DND-41 (cell line): Measurements from ENCODE around the gene WDR88.
"Not testable (repeated sequence)": the region's sequence is repeated elsewhere in the genome, so short reads cannot be mapped to it uniquely, and the experiment has no call there.

Experiments
- ATAC-seq: fragments of 200-7000 bp; cut with Tn5 transposase; 3 replicates; pipeline ENCODE4 v1.9.1; 2021; ENCODE audit warnings: low read depth; ENCODE audit not compliant: insufficient read depth
- DNase-seq: peaks from one replicate; pipeline ENCODE4 v3.0.0-alpha.2; 2020
- H2AFZ ChIP-seq: 2 replicates; pipeline ENCODE4 v1.6.0; 2012; ENCODE audit warnings: low read depth, low read length
- H3K27ac ChIP-seq: 2 replicates; pipeline ENCODE4 v1.5.1; 2012; ENCODE audit warnings: low read length, inconsistent platforms
- H3K27me3 ChIP-seq: fragments of 200-600 bp; sonication (generic); 2 replicates; pipeline ENCODE4 v1.6.0; 2012; ENCODE audit warnings: low read length, mild to moderate bottlenecking, inconsistent platforms; ENCODE audit not compliant: insufficient read depth, poor library complexity
- H3K36me3 ChIP-seq: 2 replicates; pipeline ENCODE4 v1.5.1; 2012; ENCODE audit warnings: low read length, inconsistent platforms; ENCODE audit not compliant: insufficient read depth
- H3K4me1 ChIP-seq: 2 replicates; pipeline ENCODE4 v1.5.1; 2012; ENCODE audit warnings: mild to moderate bottlenecking, low read length; ENCODE audit not compliant: insufficient read depth
- H3K4me2 ChIP-seq: 2 replicates; pipeline ENCODE4 v1.6.0; 2012; ENCODE audit warnings: mild to moderate bottlenecking, moderate library complexity, low read length, inconsistent platforms; ENCODE audit not compliant: insufficient read depth
- H3K4me3 ChIP-seq, 2 experiments: fragments of 200-600 bp in 1 of 2; shearing (Covaris generic) in 1 of 2; 2 replicates each; pipeline ENCODE4 v1.5.1; 2012 to 2016; ENCODE audit warnings: inconsistent platforms in 2 of 2, low read length in 2 of 2, mild to moderate bottlenecking in 2 of 2, low read depth in 1 of 2, moderate library complexity in 1 of 2
- H3K79me2 ChIP-seq: 2 replicates; pipeline ENCODE4 v1.6.0; 2012; ENCODE audit warnings: low read length, inconsistent platforms; ENCODE audit not compliant: insufficient read depth
- H3K9ac ChIP-seq: 2 replicates; pipeline ENCODE4 v1.6.0; 2012; ENCODE audit warnings: low read depth, mild to moderate bottlenecking, inconsistent platforms, low read length, moderate library complexity
- H3K9me3 ChIP-seq: 2 replicates; pipeline ENCODE4 v1.5.1; 2012; ENCODE audit warnings: low read length, moderate library complexity, mild to moderate bottlenecking, inconsistent platforms; ENCODE audit not compliant: insufficient read depth, severe bottlenecking
- H4K20me1 ChIP-seq: 2 replicates; pipeline ENCODE4 v1.6.0; 2012; ENCODE audit warnings: low read length; ENCODE audit not compliant: insufficient read depth
- CTCF ChIP-seq: IDR thresholded peaks from 2 replicates; pipeline ENCODE4 v1.5.1; 2012; ENCODE audit warnings: borderline replicate concordance, low read length, moderate library complexity, mild to moderate bottlenecking; ENCODE audit not compliant: poor library complexity, severe bottlenecking; ENCODE audit errors: extremely low read depth
- EZH2 ChIP-seq: IDR thresholded peaks from 3 replicates; pipeline ENCODE4 v1.6.1; 2012; ENCODE audit warnings: borderline replicate concordance, low read depth, mild to moderate bottlenecking, moderate library complexity, low read length, inconsistent platforms; ENCODE audit not compliant: severe bottlenecking

The WDR88 gene

GRCh38 chr19:33221638-33222037 lies 89.7 kb downstream of the WDR88 start:
- DNase-seq (no peak), ATAC-seq (no peak)
- H3K4me1 ChIP-seq, result no peaks in the 10 kb centered on the region
- no peaks in the 10 kb centered on the region for H3K9me3 ChIP-seq
- H3K4me3 ChIP-seq, result no peak overlapping the region
- no peak overlapping the region for H2AFZ ChIP-seq
- no peaks in the 10 kb centered on the region for H3K27me3 ChIP-seq
- no peak overlapping the region for H3K4me2 ChIP-seq
- H3K79me2 ChIP-seq, result no peaks in the 10 kb centered on the region
- TF ChIP-seq EZH2, result no peak
- TF ChIP-seq CTCF, result no peak
- H3K36me3 ChIP-seq, result no peaks in the 10 kb centered on the region
- H4K20me1 ChIP-seq, result no peaks in the 10 kb centered on the region
- no peak overlapping the region for H3K27ac ChIP-seq
- no peak overlapping the region for H3K9ac ChIP-seq

- not testable (repeated sequence) for H3K9ac ChIP-seq, H3K27me3 ChIP-seq, H3K27ac ChIP-seq, H3K4me1 ChIP-seq, H2AFZ ChIP-seq, DNase-seq, H3K9me3 ChIP-seq, H4K20me1 ChIP-seq, H3K79me2 ChIP-seq, H3K36me3 ChIP-seq, H3K4me2 ChIP-seq, H3K4me3 ChIP-seq, ATAC-seq
Observed at GRCh38 chr19:33222255-33222654, 90.3 kb downstream of the WDR88 start.

GRCh38 chr19:33224694-33225457 lies 93.0 kb downstream of the WDR88 start:
- H3K79me2 ChIP-seq, result no peaks in the 10 kb centered on the region
- no peak for DNase-seq
- peaks cover 14% of the 10 kb centered on the region for H3K9me3 ChIP-seq
- TF ChIP-seq EZH2, result no peak
- TF ChIP-seq CTCF, result no peak
- H4K20me1 ChIP-seq, result no peaks in the 10 kb centered on the region
- H3K36me3 ChIP-seq, result no peaks in the 10 kb centered on the region
- H3K9ac ChIP-seq, result no peak overlapping the region
- H3K4me1 ChIP-seq, result no peaks in the 10 kb centered on the region
- no peak overlapping the region for H3K27ac ChIP-seq
- H3K4me3 ChIP-seq, result no peak overlapping the region
- H2AFZ ChIP-seq, result no peak overlapping the region
- H3K4me2 ChIP-seq, result no peak overlapping the region
- H3K27me3 ChIP-seq, result no peaks in the 10 kb centered on the region
- ATAC-seq, result no peak
